ENCODE data around the gene TMEM53. TPM values are rescaled to one million over a fixed set of nuclear protein-coding genes. Genes with fewer than 3 reads are reported as not detected.

Gene TMEM53
- total RNA-seq, 1 donor from 2014 or later = 6.1 TPM

DNA sequence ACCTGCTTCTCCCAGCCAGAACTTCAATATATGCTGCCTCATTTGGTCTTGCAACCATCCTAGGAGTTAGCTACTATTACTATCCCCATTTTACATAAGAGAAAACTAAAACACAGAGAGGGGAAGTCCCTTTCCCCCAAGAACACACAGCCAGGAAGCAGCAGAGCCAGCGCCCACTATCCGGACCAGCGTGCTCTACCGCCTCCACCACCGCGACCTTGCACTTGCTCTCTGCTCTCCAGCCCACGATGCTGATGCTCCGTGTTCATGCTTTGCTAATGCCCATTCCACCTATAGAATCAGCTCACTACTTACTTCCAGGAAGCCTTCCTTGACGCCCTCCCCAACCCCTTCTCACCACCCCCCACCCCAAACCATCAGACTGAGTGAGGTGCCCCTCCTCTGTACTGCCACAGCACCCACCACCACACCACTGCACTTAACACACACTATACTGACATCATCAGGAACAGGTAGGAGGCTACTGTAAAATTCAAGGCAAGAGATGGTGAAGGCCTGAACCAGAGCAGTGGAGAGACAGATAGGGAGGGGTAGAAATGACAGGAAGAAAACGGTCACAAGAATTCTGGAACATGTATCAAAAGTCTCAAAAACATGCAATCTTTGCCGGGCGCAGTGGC, 9.4 kb downstream of the TMEM53 start:
- no peaks in the 10 kb centered on the region for H3K27me3 ChIP-seq (ENCODE audit: control insufficient read depth, insufficient read depth, low read length)
- DNase-seq (ENCODE audit: low read depth) (no peak), FAIRE-seq (no peak)
- no peaks in the 10 kb centered on the region for H3K36me3 ChIP-seq (ENCODE audit: control insufficient read depth, insufficient read depth, low read length)
- TF ChIP-seq, protein P1, sequence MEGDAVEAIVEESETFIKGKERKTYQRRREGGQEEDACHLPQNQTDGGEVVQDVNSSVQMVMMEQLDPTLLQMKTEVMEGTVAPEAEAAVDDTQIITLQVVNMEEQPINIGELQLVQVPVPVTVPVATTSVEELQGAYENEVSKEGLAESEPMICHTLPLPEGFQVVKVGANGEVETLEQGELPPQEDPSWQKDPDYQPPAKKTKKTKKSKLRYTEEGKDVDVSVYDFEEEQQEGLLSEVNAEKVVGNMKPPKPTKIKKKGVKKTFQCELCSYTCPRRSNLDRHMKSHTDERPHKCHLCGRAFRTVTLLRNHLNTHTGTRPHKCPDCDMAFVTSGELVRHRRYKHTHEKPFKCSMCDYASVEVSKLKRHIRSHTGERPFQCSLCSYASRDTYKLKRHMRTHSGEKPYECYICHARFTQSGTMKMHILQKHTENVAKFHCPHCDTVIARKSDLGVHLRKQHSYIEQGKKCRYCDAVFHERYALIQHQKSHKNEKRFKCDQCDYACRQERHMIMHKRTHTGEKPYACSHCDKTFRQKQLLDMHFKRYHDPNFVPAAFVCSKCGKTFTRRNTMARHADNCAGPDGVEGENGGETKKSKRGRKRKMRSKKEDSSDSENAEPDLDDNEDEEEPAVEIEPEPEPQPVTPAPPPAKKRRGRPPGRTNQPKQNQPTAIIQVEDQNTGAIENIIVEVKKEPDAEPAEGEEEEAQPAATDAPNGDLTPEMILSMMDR (IDR thresholded peaks at IDR 0.05; ENCODE audit: insufficient read depth, low read length, severe bottlenecking) = no peak
- H3K4me3 ChIP-seq (ENCODE audit: low read depth, low read length) = no peak overlapping the region

DNA sequence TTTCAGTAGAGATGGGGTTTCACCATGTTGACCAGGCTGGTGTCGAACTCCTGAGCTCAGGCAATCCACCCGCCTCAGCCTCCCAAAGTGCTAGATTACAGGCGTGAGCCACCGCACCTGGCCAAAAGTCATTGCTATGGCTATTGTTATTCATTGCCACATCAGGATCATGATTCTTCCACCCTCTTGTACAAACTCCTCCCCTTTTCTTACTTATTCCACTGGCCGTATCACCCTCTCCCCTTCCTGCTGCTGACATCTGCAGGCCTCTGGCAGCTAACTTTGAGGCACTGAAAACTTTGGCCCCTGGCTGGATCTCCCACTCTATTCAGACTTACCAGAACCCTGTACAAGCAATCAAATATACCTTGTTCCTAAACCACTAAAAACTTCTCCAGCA, 10.9 kb downstream of the TMEM53 start:
- no peak for FAIRE-seq
- Histone ChIP-seq H3K36me3 (ENCODE audit: control insufficient read depth, insufficient read depth, low read length) (no peaks in the 10 kb centered on the region), H3K4me3 (ENCODE audit: low read depth, low read length) (no peak overlapping the region), H3K27me3 (ENCODE audit: control insufficient read depth, insufficient read depth, low read length) (no peaks in the 10 kb centered on the region)
- TF ChIP-seq, protein P1 (IDR thresholded peaks at IDR 0.05; ENCODE audit: insufficient read depth, low read length, severe bottlenecking) = no peak
- no peak for DNase-seq (ENCODE audit: low read depth)

DNA sequence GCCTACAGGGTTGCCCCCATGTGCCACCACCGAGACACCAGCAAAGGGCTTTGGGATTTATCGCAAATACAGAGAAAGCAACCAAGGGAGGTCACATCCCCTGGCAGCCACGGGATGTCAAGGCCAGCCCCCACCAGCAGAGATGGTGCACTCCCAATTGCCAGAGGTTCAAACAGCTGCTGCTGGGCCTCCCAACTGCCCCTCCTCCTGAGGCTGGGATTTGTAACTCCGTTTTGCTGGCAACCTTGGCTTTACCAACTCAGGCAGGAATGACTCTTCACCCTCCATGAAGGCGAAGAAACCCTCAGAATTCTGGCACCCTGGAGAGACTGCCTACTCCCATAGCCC, 11.6 kb downstream of the TMEM53 start:
- FAIRE-seq (no peak), DNase-seq (ENCODE audit: low read depth) (no peak)
- TF ChIP-seq, protein P1 (IDR thresholded peaks at IDR 0.05; ENCODE audit: insufficient read depth, low read length, severe bottlenecking) = no peak
- H3K4me3 ChIP-seq (ENCODE audit: low read depth, low read length) = no peak overlapping the region
- H3K27me3 ChIP-seq (ENCODE audit: control insufficient read depth, insufficient read depth, low read length) = no peaks in the 10 kb centered on the region
- H3K36me3 ChIP-seq (ENCODE audit: control insufficient read depth, insufficient read depth, low read length) = no peaks in the 10 kb centered on the region

DNA sequence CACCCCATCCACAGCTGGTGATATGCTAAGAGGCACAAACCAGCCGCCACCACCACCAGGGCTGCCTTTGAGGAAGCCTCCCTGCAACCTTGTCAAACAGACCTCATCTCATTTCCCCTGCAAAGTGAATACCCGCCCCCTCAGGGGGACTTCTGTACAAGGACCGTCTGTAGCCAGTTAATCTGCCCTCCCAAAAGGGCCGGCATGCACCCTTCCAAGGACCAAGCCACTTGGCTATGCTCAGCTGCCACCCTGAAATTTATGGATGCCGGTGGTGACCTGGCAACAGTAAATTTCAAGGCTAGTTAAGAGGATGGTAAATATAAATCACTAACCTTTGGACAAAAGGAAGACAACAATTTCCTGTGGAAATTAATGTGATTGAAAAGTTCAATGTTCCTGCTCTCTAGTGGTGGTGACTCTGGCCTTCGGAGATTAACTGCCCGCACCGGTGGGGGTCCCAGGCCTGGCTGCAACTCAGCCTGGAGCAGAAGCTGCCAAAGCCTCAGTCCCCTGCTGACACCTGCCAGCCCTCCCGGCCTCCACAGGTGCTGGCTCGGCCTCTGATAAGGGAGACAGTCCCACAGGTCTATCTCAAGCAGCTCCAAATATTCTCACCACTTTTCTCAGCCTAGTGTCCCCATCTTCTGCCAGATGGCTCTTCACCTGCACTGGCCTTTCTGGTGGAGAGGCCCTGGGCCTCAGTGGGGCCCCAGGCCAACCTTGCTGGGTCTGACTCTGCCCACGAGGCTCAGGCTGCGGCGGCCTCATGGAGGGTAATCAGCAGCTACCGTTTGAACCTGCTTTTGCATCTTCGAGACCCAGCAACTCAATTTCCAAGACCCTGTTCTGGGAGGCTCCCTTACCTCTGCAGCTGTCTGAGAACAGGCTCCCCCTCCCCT, 12.2 kb downstream of the TMEM53 start:
- H3K27me3 ChIP-seq (ENCODE audit: control insufficient read depth, insufficient read depth, low read length) = no peaks in the 10 kb centered on the region
- TF ChIP-seq, protein P1 (IDR thresholded peaks at IDR 0.05; ENCODE audit: insufficient read depth, low read length, severe bottlenecking) = no peak
- no peaks in the 10 kb centered on the region for H3K36me3 ChIP-seq (ENCODE audit: control insufficient read depth, insufficient read depth, low read length)
- no peak for DNase-seq (ENCODE audit: low read depth)
- FAIRE-seq = no peak
- no peak overlapping the region for H3K4me3 ChIP-seq (ENCODE audit: low read depth, low read length)

DNA sequence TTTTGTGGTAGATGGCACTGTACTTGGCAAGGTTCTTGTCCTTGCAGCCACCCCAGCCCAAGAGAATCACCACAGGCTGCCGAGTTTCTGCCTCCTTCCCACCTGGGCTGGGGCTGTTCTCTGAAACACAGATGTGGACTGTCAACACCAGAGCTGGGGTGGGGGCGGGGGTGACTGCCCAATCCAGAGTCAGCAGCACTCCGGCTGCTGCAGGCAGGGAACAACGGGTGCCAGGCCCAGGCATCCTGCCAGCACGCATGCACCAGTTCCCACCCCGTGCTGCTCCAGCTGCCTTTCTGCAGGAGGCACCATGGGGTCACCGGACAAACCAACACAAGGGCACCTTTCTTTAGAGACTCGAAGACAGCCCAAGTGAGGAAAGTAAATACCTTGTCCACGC, 14.1 kb downstream of the TMEM53 start:
- Histone ChIP-seq H3K36me3 (ENCODE audit: control insufficient read depth, insufficient read depth, low read length) (no peaks in the 10 kb centered on the region), H3K4me3 (ENCODE audit: low read depth, low read length) (no peak overlapping the region), H3K27me3 (ENCODE audit: control insufficient read depth, insufficient read depth, low read length) (no peaks in the 10 kb centered on the region)
- FAIRE-seq (no peak), DNase-seq (ENCODE audit: low read depth) (no peak)
- TF ChIP-seq, protein P1 (IDR thresholded peaks at IDR 0.05; ENCODE audit: insufficient read depth, low read length, severe bottlenecking) = no peak

All from bronchial epithelial cell (primary cell).